A673 (cell line): Measurements from ENCODE around the gene PDE4B. TPM values are rescaled to one million over a fixed set of nuclear protein-coding genes. Genes with fewer than 3 reads are reported as not detected.

ENCODE experiments used
- BruUV-seq: library from RNA; stranded (reverse); fragments of 400-500 nt; replicated peaks from 2 replicates; lab custom pipeline; 2021; lab: Mats Ljungman, UMichigan
- CTCF ChIA-PET: fragments of 300-600 bp; sonication (Branson Sonifier 250); formaldehyde crosslinking; loops from one replicate; lab custom pipeline; 2022; ENCODE audit warnings: antibody characterized with exemption; lab: Charles Lee
- POLR2A ChIA-PET: fragments of 300-600 bp; sonication (Branson Sonifier 250); formaldehyde crosslinking; loops from one replicate; lab custom pipeline; 2022; ENCODE audit warnings: antibody characterized with exemption; ENCODE audit not compliant: low non-redundant PET; lab: Charles Lee
- DNase-seq: peaks from one replicate; pipeline ENCODE4 v3.0.0-alpha.2; 2015; ENCODE audit warnings: low spot score
- H3K27ac ChIP-seq: fragments of 200-600 bp; sonication (generic); 2 replicates; pipeline ENCODE4 v1.5.1; 2016; ENCODE audit warnings: mixed run types, low read depth, mild to moderate bottlenecking, mixed read lengths, antibody characterized with exemption, low read length; ENCODE audit not compliant: poor library complexity, severe bottlenecking
- H3K27me3 ChIP-seq: fragments of 200-600 bp; sonication (generic); replicated peaks from 2 replicates; pipeline ENCODE4 v1.6.1; 2017; ENCODE audit warnings: mixed run types, low read depth, mild to moderate bottlenecking, mixed read lengths, antibody characterized with exemption, low read length; ENCODE audit not compliant: insufficient read depth, poor library complexity
- H3K36me3 ChIP-seq: fragments of 200-600 bp; sonication (generic); 2 replicates; pipeline ENCODE4 v1.6.1; 2016; ENCODE audit warnings: mixed run types, mild to moderate bottlenecking, mixed read lengths, antibody characterized with exemption, low read length; ENCODE audit not compliant: insufficient read depth, poor library complexity, severe bottlenecking
- H3K4me1 ChIP-seq: fragments of 200-600 bp; sonication (generic); 2 replicates; pipeline ENCODE4 v1.6.1; 2017; ENCODE audit warnings: mixed run types, mild to moderate bottlenecking, mixed read lengths, antibody characterized with exemption, low read length; ENCODE audit not compliant: insufficient read depth, poor library complexity, severe bottlenecking
- H3K4me3 ChIP-seq: fragments of 200-600 bp; sonication (generic); 2 replicates; pipeline ENCODE4 v1.5.1; 2016; ENCODE audit warnings: low read depth, mixed run types, mild to moderate bottlenecking, mixed read lengths, low read length; ENCODE audit not compliant: poor library complexity, severe bottlenecking
- H3K9me3 ChIP-seq: fragments of 200-600 bp; sonication (generic); 2 replicates; pipeline ENCODE4 v1.6.1; 2016; ENCODE audit warnings: mixed run types, low read depth, mild to moderate bottlenecking, mixed read lengths, antibody characterized with exemption, low read length; ENCODE audit not compliant: poor library complexity, severe bottlenecking
- EZH2 ChIP-seq: fragments of 200-600 bp; sonication (generic); IDR thresholded peaks from 2 replicates; pipeline ENCODE4 v1.6.1; 2017; ENCODE audit warnings: borderline replicate concordance, low read depth, mild to moderate bottlenecking, mixed read lengths, antibody characterized with exemption, low read length; ENCODE audit not compliant: poor library complexity, severe bottlenecking
- intact Hi-C: fragments of 100-400 bp; cut with micrococcal nuclease; formaldehyde crosslinking; loops from one replicate; pipeline ENCODE4 v1.10.0; 2022; ENCODE audit not compliant: unreplicated experiment
- total RNA-seq: library from RNA; stranded (reverse); gene quantifications from 2 replicates; pipeline ENCODE4 v1.2.3, GENCODE V29; 2021
- TF ChIP-seq, protein P1 (sequence below): fragments of 300-800, 200-600 bp; sonication (generic); conservative IDR thresholded peaks from 2 replicates; pipeline ENCODE4 v1.5.1; 2017; ENCODE audit warnings: low read depth, mild to moderate bottlenecking, antibody characterized with exemption, low read length, moderate library complexity, mixed read lengths

The PDE4B gene
- total RNA-seq, 1 experiment from 2014 or later, result 20.0 TPM

DNA sequence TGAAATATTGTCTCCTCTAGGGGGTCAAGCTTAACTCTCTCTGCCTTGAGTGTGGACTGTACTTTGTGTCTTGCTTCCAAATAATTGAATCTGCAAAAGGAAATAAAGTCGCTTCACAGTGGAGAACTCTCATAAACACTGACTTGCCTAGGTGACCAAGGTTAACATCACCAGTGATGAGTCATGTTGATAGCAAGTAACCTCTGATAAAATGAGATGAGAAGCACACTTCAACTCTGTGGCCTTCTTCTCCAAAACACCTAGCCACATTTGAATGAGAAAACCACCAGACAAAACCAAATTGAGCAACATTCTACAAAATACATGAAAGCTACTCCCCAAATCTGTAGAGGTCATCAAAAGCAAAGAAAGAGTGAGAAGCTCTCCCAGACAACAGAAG is 37.6 kb downstream of the PDE4B start:
- TF ChIP-seq, protein P1, sequence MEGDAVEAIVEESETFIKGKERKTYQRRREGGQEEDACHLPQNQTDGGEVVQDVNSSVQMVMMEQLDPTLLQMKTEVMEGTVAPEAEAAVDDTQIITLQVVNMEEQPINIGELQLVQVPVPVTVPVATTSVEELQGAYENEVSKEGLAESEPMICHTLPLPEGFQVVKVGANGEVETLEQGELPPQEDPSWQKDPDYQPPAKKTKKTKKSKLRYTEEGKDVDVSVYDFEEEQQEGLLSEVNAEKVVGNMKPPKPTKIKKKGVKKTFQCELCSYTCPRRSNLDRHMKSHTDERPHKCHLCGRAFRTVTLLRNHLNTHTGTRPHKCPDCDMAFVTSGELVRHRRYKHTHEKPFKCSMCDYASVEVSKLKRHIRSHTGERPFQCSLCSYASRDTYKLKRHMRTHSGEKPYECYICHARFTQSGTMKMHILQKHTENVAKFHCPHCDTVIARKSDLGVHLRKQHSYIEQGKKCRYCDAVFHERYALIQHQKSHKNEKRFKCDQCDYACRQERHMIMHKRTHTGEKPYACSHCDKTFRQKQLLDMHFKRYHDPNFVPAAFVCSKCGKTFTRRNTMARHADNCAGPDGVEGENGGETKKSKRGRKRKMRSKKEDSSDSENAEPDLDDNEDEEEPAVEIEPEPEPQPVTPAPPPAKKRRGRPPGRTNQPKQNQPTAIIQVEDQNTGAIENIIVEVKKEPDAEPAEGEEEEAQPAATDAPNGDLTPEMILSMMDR, result no peak
- TF ChIP-seq EZH2, result no peak
- Histone ChIP-seq H3K27me3 (no peaks in the 10 kb centered on the region), H3K9me3 (no peaks in the 10 kb centered on the region), H3K4me3 (no peak overlapping the region), H3K27ac (no peak overlapping the region), H3K4me1 (no peaks in the 10 kb centered on the region), H3K36me3 (no peaks in the 10 kb centered on the region)
- POLR2A ChIA-PET, result no interaction called here
- DNase-seq, result no peak
- CTCF ChIA-PET, result no interaction called here
- no TSS peak for BruUV-seq
- intact Hi-C loops, result no loop called here

DNA sequence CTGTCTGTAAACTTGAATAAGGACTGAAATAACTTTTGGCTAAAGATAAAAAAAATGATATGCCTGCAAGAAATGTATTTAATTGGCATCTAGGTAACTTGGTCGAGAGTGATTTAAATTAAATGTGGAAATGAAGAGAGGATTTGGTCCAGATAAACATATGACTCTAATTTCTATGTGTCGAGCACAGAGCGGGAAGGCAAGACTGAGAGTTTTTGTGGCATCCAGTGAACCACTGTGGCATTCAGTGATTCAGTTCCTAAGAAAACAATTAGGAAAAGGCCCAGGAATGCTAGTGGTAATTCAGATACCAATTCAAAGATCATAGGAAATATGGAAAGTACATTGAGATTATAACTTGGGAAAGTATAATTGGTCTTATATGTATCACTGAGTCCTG is 39.6 kb downstream of the PDE4B start:
- ChIA-PET POLR2A (no interaction called here), CTCF (no interaction called here)
- Histone ChIP-seq H3K9me3 (no peaks in the 10 kb centered on the region), H3K27me3 (no peaks in the 10 kb centered on the region), H3K4me3 (no peak overlapping the region), H3K27ac (no peak overlapping the region), H3K4me1 (no peaks in the 10 kb centered on the region), H3K36me3 (no peaks in the 10 kb centered on the region)
- DNase-seq, result no peak
- intact Hi-C loops, result no loop called here
- BruUV-seq, result no TSS peak
- TF ChIP-seq, protein P1, result no peak
- TF ChIP-seq EZH2, result no peak

DNA sequence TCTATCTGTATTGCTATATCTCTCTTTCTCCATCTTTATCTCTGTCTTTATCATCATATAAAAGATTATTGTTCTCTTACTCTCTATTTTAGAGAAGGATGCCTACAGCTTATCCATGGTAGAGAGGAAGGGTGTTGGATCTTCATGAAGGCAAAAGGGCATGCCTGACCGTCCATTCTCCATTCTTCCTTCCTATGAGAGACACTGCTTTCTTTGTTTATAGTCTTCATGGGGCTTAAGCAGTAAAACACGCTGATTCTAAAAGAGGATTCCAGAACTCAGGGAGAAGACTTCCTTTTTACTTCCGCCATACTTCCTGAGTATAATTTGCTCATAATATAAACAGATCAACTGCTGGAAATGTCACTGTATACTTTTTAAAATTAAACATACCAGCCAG is 44.0 kb downstream of the PDE4B start:
- POLR2A ChIA-PET, result no interaction called here
- intact Hi-C loops, result no loop called here

More for the DNA sequence above, 44.0 kb downstream of the PDE4B start:
- no peaks in the 10 kb centered on the region for H3K36me3 ChIP-seq
- no peaks in the 10 kb centered on the region for H3K9me3 ChIP-seq
- no peak overlapping the region for H3K27ac ChIP-seq
- TF ChIP-seq, protein P1, result no peak
- CTCF ChIA-PET, result interaction anchor here (0.7 kb wide), 1 partner anchor 602 kb away, joined by 3 read pairs; no protein-coding TSS in a partner anchor
- H3K4me3 ChIP-seq, result no peak overlapping the region
- no peaks in the 10 kb centered on the region for H3K27me3 ChIP-seq
- BruUV-seq, result no TSS peak
- no peaks in the 10 kb centered on the region for H3K4me1 ChIP-seq
- no peak for DNase-seq
